Liver (tissue), 9 donors: ENCODE data around the gene ABHD12. TPM values are rescaled to one million over a fixed set of nuclear protein-coding genes. Genes with fewer than 3 reads are reported as not detected.

ENCODE experiments used
- DNase-seq: peaks from one replicate; pipeline ENCODE4 v3.0.0-alpha.2; 2017; ENCODE audit warnings: low spot score
- H3K27ac ChIP-seq, 2 donors: one replicate each; pipeline ENCODE4 v1.7.0; 2013; ENCODE audit warnings: inconsistent platforms in 2 of 2, low read length in 2 of 2, control low read depth in 1 of 2, low read depth in 1 of 2, mild to moderate bottlenecking in 1 of 2
- H3K27me3 ChIP-seq, 4 donors: one replicate each; pipeline versions ENCODE4 v1.6.1 to v1.7.0; 2013; ENCODE audit warnings: low read length in 3 of 4, inconsistent platforms in 1 of 4, mild to moderate bottlenecking in 1 of 4, moderate library complexity in 1 of 4; ENCODE audit not compliant: control insufficient read depth in 4 of 4, insufficient read depth in 4 of 4
- H3K36me3 ChIP-seq, 4 donors: one replicate each; pipeline versions ENCODE4 v1.6.1 to v1.7.0; 2013; ENCODE audit warnings: low read length in 3 of 4, mild to moderate bottlenecking in 3 of 4, low read depth in 1 of 4, moderate library complexity in 1 of 4; ENCODE audit not compliant: control insufficient read depth in 4 of 4, insufficient read depth in 3 of 4
- H3K4me1 ChIP-seq, 4 donors: one replicate each; pipeline versions ENCODE4 v1.6.1 to v1.7.0; 2013; ENCODE audit warnings: low read length in 3 of 4, mild to moderate bottlenecking in 3 of 4, moderate library complexity in 1 of 4; ENCODE audit not compliant: control insufficient read depth in 4 of 4, insufficient read depth in 4 of 4
- H3K4me3 ChIP-seq, 3 donors: one replicate each; pipeline versions ENCODE4 v1.6.1 to v1.7.0; 2013; ENCODE audit warnings: low read length in 3 of 3, control low read depth in 1 of 3, low read depth in 1 of 3, mild to moderate bottlenecking in 1 of 3
- H3K9ac ChIP-seq, 2 donors: one replicate each; pipeline ENCODE4 v1.7.0; 2013; ENCODE audit warnings: low read length in 2 of 2, mild to moderate bottlenecking in 2 of 2, moderate library complexity in 2 of 2, control low read depth in 1 of 2, low read depth in 1 of 2
- H3K9me3 ChIP-seq, 4 donors: one replicate each; pipeline versions ENCODE4 v1.6.1 to v1.7.0; 2013; ENCODE audit warnings: low read length in 3 of 4; ENCODE audit not compliant: control insufficient read depth in 4 of 4
- ATF3 ChIP-seq: IDR thresholded peaks from 2 replicates; pipeline ENCODE4 v1.6.1; 2016; ENCODE audit warnings: antibody characterized with exemption
- EGR1 ChIP-seq, 2 donors: IDR thresholded peaks; 2 replicates each; pipeline ENCODE4 v1.6.1; 2016 to 2018; ENCODE audit warnings: antibody characterized with exemption in 2 of 2, low read depth in 2 of 2
- FOXA1 ChIP-seq: IDR thresholded peaks from 2 replicates; pipeline ENCODE4 v1.6.1; 2016; ENCODE audit warnings: antibody characterized with exemption
- FOXA2 ChIP-seq: IDR thresholded peaks from 2 replicates; pipeline ENCODE4 v1.6.1; 2016; ENCODE audit warnings: antibody characterized with exemption
- GABPA ChIP-seq, 2 donors: IDR thresholded peaks in 1 of 2; conservative IDR thresholded peaks in 1 of 2; 2 replicates each; pipeline ENCODE4 v1.6.1; 2016; ENCODE audit warnings: antibody characterized with exemption in 2 of 2, mild to moderate bottlenecking in 1 of 2, moderate library complexity in 1 of 2
- HNF4A ChIP-seq, 2 donors: conservative IDR thresholded peaks; 2 replicates each; pipeline ENCODE4 v1.6.1; 2016; ENCODE audit warnings: antibody characterized with exemption in 2 of 2, mild to moderate bottlenecking in 2 of 2
- HNF4G ChIP-seq: IDR thresholded peaks from 2 replicates; pipeline ENCODE4 v1.6.1; 2016; ENCODE audit warnings: antibody characterized with exemption
- JUND ChIP-seq, 2 donors: IDR thresholded peaks; 2 replicates each; pipeline ENCODE4 v1.6.1; 2016; ENCODE audit warnings: antibody characterized with exemption in 2 of 2
- MAX ChIP-seq: IDR thresholded peaks from 2 replicates; pipeline ENCODE4 v1.6.1; 2016; ENCODE audit warnings: antibody characterized with exemption
- NR2F2 ChIP-seq: IDR thresholded peaks from 2 replicates; pipeline ENCODE4 v1.6.1; 2016; ENCODE audit warnings: antibody characterized with exemption
- REST ChIP-seq: IDR thresholded peaks from 2 replicates; pipeline ENCODE4 v1.6.1; 2016; ENCODE audit warnings: antibody characterized with exemption, mild to moderate bottlenecking
- SP1 ChIP-seq: IDR thresholded peaks from 2 replicates; pipeline ENCODE4 v1.6.1; 2018; ENCODE audit warnings: antibody characterized with exemption, mild to moderate bottlenecking
- YY1 ChIP-seq: IDR thresholded peaks from 2 replicates; pipeline ENCODE4 v1.6.1; 2016; ENCODE audit warnings: antibody characterized with exemption, mild to moderate bottlenecking
- ZBTB33 ChIP-seq: IDR thresholded peaks from 2 replicates; pipeline ENCODE4 v1.6.1; 2016; ENCODE audit warnings: antibody characterized with exemption
- WGBS: extraction: QIAGEN DNeasy Blood & Tissue Kit; methylation state at CpG from one replicate; pipeline ENCODE4 v1.1.7; 2013; 5-methylcytosine and 5-hydroxymethylcytosine counted together
- polyA plus RNA-seq, 2 donors: library from polyadenylated mRNA; stranded (reverse) in 1 of 2; unstranded in 1 of 2; fragments of 200-250 nt in 1 of 2; fragments of >200 nt in 1 of 2; fragmentation: Nextera tagmentation in 1 of 2; extraction: Ambion mirVana in 1 of 2; gene quantifications; one replicate each; pipeline versions ENCODE4 v1.2.1 to v1.2.3, GENCODE V29; 2013 to 2015
- total RNA-seq, 2 donors: library from RNA; depleted of rRNA; stranded (reverse); fragments of >200 nt; gene quantifications; one replicate each; pipeline ENCODE4 v1.2.3, GENCODE V29; 2014
- donor health status: healthy.
- donor health status: healthy.
- donor health status: healthy.
- donor health status: healthy.
- donor health status: healthy.

ABHD12 gene
- total and polyA plus RNA-seq, 4 donors: 11.1 to 15.4 (median 12.9) TPM

GRCh38 chr20:25259788-25260254, 130.8 kb downstream of the ABHD12 start:
- Histone ChIP-seq H3K4me1 (peaks cover 2 to 17% (median 4%) of the 10 kb centered on the region in 4 donors), H3K27ac (no peak overlapping the region), H3K36me3 (peaks cover 0 to 5% (median 0%) of the 10 kb centered on the region in 4 donors), H3K4me3 (no peak overlapping the region), H3K9me3 (no peaks in the 10 kb centered on the region), H3K9ac (no peak overlapping the region), H3K27me3 (no peaks in the 10 kb centered on the region)
- no peak for DNase-seq
- TF ChIP-seq HNF4A (conservative IDR thresholded peaks at IDR 0.05) (no peak), NR2F2 (no peak), HNF4G (no peak), SP1 (no peak), JUND (IDR thresholded peaks at IDR 0.05) (no peak), ZBTB33 (no peak), FOXA1 (no peak), YY1 (no peak), ATF3 (no peak), MAX (no peak), REST (no peak), EGR1 (IDR thresholded peaks at IDR 0.05; ENCODE audit: low read depth in 2 of 2) (no peak), FOXA2 (no peak)
- WGBS: 90% methylated on average over 9 of the region's 9 CpGs

- WGBS: 94% methylated on average over 12 of the region's 12 CpGs
- TF ChIP-seq GABPA (IDR thresholded peaks at IDR 0.05 in 1 of 2, conservative IDR thresholded peaks at IDR 0.05 in 1 of 2): no peak
- no peak for TF ChIP-seq FOXA1
- TF ChIP-seq HNF4G: no peak
- no peak for TF ChIP-seq NR2F2
- no peak for TF ChIP-seq JUND (IDR thresholded peaks at IDR 0.05)
- TF ChIP-seq REST: no peak
- Histone ChIP-seq H3K27me3 (no peaks in the 10 kb centered on the region), H3K4me1 (peaks cover 2 to 17% (median 4%) of the 10 kb centered on the region in 4 donors), H3K27ac (no peak overlapping the region), H3K9ac (no peak overlapping the region), H3K9me3 (no peaks in the 10 kb centered on the region), H3K4me3 (no peak overlapping the region), H3K36me3 (peaks cover 0 to 5% (median 0%) of the 10 kb centered on the region in 4 donors)
- no peak for DNase-seq
Observed at GRCh38 chr20:25259358-25259757, 131.3 kb downstream of the ABHD12 start.
